H9 (cell line): ENCODE data around the gene CTNNAL1. TPM values are rescaled to one million over a fixed set of nuclear protein-coding genes. Genes with fewer than 3 reads are reported as not detected.

Experiments used
- DNase-seq: peaks from one replicate; pipeline ENCODE4 v3.0.0-alpha.2; 2017
- H2AFZ ChIP-seq: one replicate; pipeline ENCODE4 v1.6.1; 2013; ENCODE audit warnings: mild to moderate bottlenecking, low read length, control low read depth, moderate library complexity
- H2AK5ac ChIP-seq: 2 replicates; pipeline ENCODE4 v1.6.1; 2013; ENCODE audit warnings: low read length, control low read depth, mixed read lengths; ENCODE audit not compliant: insufficient read length
- H2BK120ac ChIP-seq: one replicate; pipeline ENCODE4 v1.6.1; 2013; ENCODE audit warnings: low read depth, mild to moderate bottlenecking, low read length, control low read depth, inconsistent platforms; ENCODE audit not compliant: poor library complexity, severe bottlenecking
- H2BK12ac ChIP-seq: 2 replicates; pipeline ENCODE4 v1.6.1; 2013; ENCODE audit warnings: low read length, control low read depth, mixed read lengths, low read depth; ENCODE audit not compliant: insufficient read length
- H2BK15ac ChIP-seq: 2 replicates; pipeline ENCODE4 v1.6.1; 2013; ENCODE audit warnings: low read depth, low read length, control low read depth
- H2BK20ac ChIP-seq: one replicate; pipeline ENCODE4 v1.6.1; 2013; ENCODE audit warnings: low read depth, mild to moderate bottlenecking, low read length, control low read depth, inconsistent platforms; ENCODE audit not compliant: poor library complexity, severe bottlenecking
- H2BK5ac ChIP-seq: 2 replicates; pipeline ENCODE4 v1.6.1; 2013; ENCODE audit warnings: low read length, control low read depth, mixed read lengths; ENCODE audit not compliant: insufficient read length
- H3K14ac ChIP-seq: 2 replicates; pipeline ENCODE4 v1.6.1; 2013; ENCODE audit warnings: low read length, control low read depth; ENCODE audit not compliant: insufficient read depth
- H3K18ac ChIP-seq: 2 replicates; pipeline ENCODE4 v1.6.1; 2013; ENCODE audit warnings: low read depth, mild to moderate bottlenecking, mixed read lengths, low read length, control low read depth; ENCODE audit not compliant: insufficient read length
- H3K23ac ChIP-seq: 2 replicates; pipeline ENCODE4 v1.6.1; 2013; ENCODE audit warnings: low read length, control low read depth, mixed read lengths, low read depth; ENCODE audit not compliant: insufficient read length
- H3K23me2 ChIP-seq: 2 replicates; pipeline ENCODE4 v1.6.1; 2013; ENCODE audit warnings: low read depth, mild to moderate bottlenecking, mixed read lengths, low read length, control low read depth; ENCODE audit not compliant: insufficient read length, poor library complexity, severe bottlenecking
- H3K27ac ChIP-seq: 2 replicates; pipeline ENCODE4 v1.5.1; 2013; ENCODE audit warnings: low read length, control low read depth, mixed read lengths, low read depth; ENCODE audit not compliant: insufficient read length
- H3K27me3 ChIP-seq: 2 replicates; pipeline ENCODE4 v1.6.1; 2013; ENCODE audit warnings: low read length, control low read depth, inconsistent platforms; ENCODE audit not compliant: insufficient read depth
- H3K4ac ChIP-seq: 2 replicates; pipeline ENCODE4 v1.6.1; 2013; ENCODE audit warnings: low read depth, mild to moderate bottlenecking, control low read depth, inconsistent platforms, low read length, moderate library complexity
- H3K4me1 ChIP-seq: 2 replicates; pipeline ENCODE4 v1.6.1; 2013; ENCODE audit warnings: low read length, control low read depth, inconsistent platforms; ENCODE audit not compliant: insufficient read depth
- H3K4me2 ChIP-seq: 2 replicates; pipeline ENCODE4 v1.6.1; 2013; ENCODE audit warnings: low read length, control low read depth, mixed read lengths; ENCODE audit not compliant: insufficient read length, insufficient read depth
- H3K56ac ChIP-seq: 2 replicates; pipeline ENCODE4 v1.6.1; 2013; ENCODE audit warnings: low read depth, mild to moderate bottlenecking, mixed read lengths, low read length, control low read depth; ENCODE audit not compliant: insufficient read length
- H3K79me1 ChIP-seq: 2 replicates; pipeline ENCODE4 v1.6.1; 2013; ENCODE audit warnings: low read depth, mild to moderate bottlenecking, moderate library complexity, low read length, control low read depth, inconsistent platforms; ENCODE audit not compliant: insufficient read depth, poor library complexity, severe bottlenecking
- H3K79me2 ChIP-seq: 2 replicates; pipeline ENCODE4 v1.6.1; 2013; ENCODE audit warnings: low read length, control low read depth, inconsistent platforms; ENCODE audit not compliant: insufficient read depth
- H3K9ac ChIP-seq: 2 replicates; pipeline ENCODE4 v1.6.1; 2013; ENCODE audit warnings: low read length, control low read depth, mixed read lengths; ENCODE audit not compliant: insufficient read length; ENCODE audit errors: extremely low read depth
- H3K9me3 ChIP-seq: one replicate; pipeline ENCODE4 v1.6.1; 2013; ENCODE audit warnings: low read depth, low read length, inconsistent platforms; ENCODE audit not compliant: control insufficient read depth
- H3T11ph ChIP-seq: one replicate; pipeline ENCODE4 v1.6.1; 2013; ENCODE audit warnings: mild to moderate bottlenecking, low read length, control low read depth, inconsistent platforms
- H4K20me1 ChIP-seq: one replicate; pipeline ENCODE4 v1.6.1; 2013; ENCODE audit not compliant: control insufficient read depth, insufficient read length, insufficient read depth
- H4K5ac ChIP-seq: 2 replicates; pipeline ENCODE4 v1.6.1; 2013; ENCODE audit warnings: low read depth, mild to moderate bottlenecking, mixed read lengths, low read length, control low read depth; ENCODE audit not compliant: insufficient read length
- H4K8ac ChIP-seq: replicated peaks from 2 replicates; pipeline ENCODE4 v1.6.1; 2013; ENCODE audit warnings: low read length, control low read depth, mixed read lengths, low read depth; ENCODE audit not compliant: insufficient read length
- H4K91ac ChIP-seq: 2 replicates; pipeline ENCODE4 v1.6.1; 2013; ENCODE audit warnings: low read depth, mild to moderate bottlenecking, moderate library complexity, mixed read lengths, low read length, control low read depth; ENCODE audit not compliant: insufficient read length
- H3K27ac Mint-ChIP-seq, 3 experiments: 2 replicates in 2 of 3; 3 replicates in 1 of 3; pipeline ENCODE4 v1.8.0; 2020 to 2021; ENCODE audit warnings: mixed read lengths in 3 of 3, mild to moderate bottlenecking in 1 of 3, moderate library complexity in 1 of 3
- H3K27me3 Mint-ChIP-seq: 2 replicates; pipeline ENCODE4 v1.8.0; 2021; ENCODE audit warnings: low read depth, mild to moderate bottlenecking, moderate library complexity, mixed read lengths
- H3K36me3 Mint-ChIP-seq, 3 experiments: 2 replicates in 2 of 3; 3 replicates in 1 of 3; pipeline ENCODE4 v1.8.0; 2020 to 2021; ENCODE audit warnings: low read depth in 3 of 3, mixed read lengths in 3 of 3; ENCODE audit not compliant: insufficient read depth in 1 of 3
- H3K4me1 Mint-ChIP-seq, 2 experiments: 2 replicates each; pipeline ENCODE4 v1.8.0; 2020; ENCODE audit warnings: mixed read lengths in 2 of 2
- H3K4me3 Mint-ChIP-seq, 2 experiments: 2 replicates in 1 of 2; 3 replicates in 1 of 2; pipeline ENCODE4 v1.8.0; 2020 to 2021; ENCODE audit warnings: mild to moderate bottlenecking in 2 of 2, mixed read lengths in 2 of 2, moderate library complexity in 1 of 2
- H3K9me3 Mint-ChIP-seq, 2 experiments: 2 replicates in 1 of 2; 3 replicates in 1 of 2; pipeline ENCODE4 v1.8.0; 2020; ENCODE audit warnings: mild to moderate bottlenecking in 2 of 2, mixed read lengths in 2 of 2, moderate library complexity in 1 of 2
- WGBS: extraction: QIAGEN DNeasy Blood & Tissue Kit; methylation state at CpG from one replicate; pipeline ENCODE4 v1.1.7; 2013; ENCODE audit warnings: missing lambda C conversion rate, low lambda C conversion rate, mixed read lengths; ENCODE audit not compliant: insufficient read length; ENCODE audit errors: extremely low coverage; 5-methylcytosine and 5-hydroxymethylcytosine counted together
- total RNA-seq: library from RNA; stranded (reverse); gene quantifications from 2 replicates; pipeline ENCODE4 v1.2.1, GENCODE V29; 2021
- TF ChIP-seq, protein P1 (sequence below): fragments of 200-600 bp; sonication (generic); conservative IDR thresholded peaks from 3 replicates; pipeline ENCODE4 v1.8.0; 2021; ENCODE audit warnings: antibody characterized with exemption, mild to moderate bottlenecking

The CTNNAL1 gene
- total RNA-seq, 1 experiment from 2014 or later, result 52.9 TPM

DNA sequence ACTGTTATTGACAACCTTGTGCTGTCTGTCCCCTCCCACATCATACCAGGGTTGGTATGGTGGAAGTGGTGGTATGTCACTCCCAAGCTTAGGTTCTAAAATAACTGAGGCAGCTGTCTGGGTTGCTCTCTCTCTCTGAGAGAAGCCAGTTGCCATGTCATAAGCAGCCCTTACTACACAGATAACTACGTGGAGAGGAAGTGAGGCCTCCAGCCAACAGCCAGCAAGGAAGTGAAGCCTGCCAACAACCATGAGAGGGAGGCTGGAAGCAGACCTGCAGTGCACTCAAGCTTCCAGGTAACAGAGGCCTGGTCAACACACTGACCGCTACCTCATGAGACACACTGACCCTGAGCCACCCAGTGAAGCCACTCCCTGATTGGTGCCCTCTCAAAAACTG, 18.6 kb downstream of the CTNNAL1 start:
- no peak overlapping the region for H3K9ac ChIP-seq
- no peak overlapping the region for H3K4me2 ChIP-seq
- no peak overlapping the region for H2BK12ac ChIP-seq
- H3K9me3 ChIP-seq, result no peaks in the 10 kb centered on the region
- H3K14ac ChIP-seq, result no peak overlapping the region
- H3K23ac ChIP-seq, result no peak overlapping the region
- DNase-seq, result no peak
- no peak overlapping the region for H2AK5ac ChIP-seq
- TF ChIP-seq, protein P1, sequence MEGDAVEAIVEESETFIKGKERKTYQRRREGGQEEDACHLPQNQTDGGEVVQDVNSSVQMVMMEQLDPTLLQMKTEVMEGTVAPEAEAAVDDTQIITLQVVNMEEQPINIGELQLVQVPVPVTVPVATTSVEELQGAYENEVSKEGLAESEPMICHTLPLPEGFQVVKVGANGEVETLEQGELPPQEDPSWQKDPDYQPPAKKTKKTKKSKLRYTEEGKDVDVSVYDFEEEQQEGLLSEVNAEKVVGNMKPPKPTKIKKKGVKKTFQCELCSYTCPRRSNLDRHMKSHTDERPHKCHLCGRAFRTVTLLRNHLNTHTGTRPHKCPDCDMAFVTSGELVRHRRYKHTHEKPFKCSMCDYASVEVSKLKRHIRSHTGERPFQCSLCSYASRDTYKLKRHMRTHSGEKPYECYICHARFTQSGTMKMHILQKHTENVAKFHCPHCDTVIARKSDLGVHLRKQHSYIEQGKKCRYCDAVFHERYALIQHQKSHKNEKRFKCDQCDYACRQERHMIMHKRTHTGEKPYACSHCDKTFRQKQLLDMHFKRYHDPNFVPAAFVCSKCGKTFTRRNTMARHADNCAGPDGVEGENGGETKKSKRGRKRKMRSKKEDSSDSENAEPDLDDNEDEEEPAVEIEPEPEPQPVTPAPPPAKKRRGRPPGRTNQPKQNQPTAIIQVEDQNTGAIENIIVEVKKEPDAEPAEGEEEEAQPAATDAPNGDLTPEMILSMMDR, result no peak
- H4K20me1 ChIP-seq, result no peaks in the 10 kb centered on the region
- H3K18ac ChIP-seq, result no peak overlapping the region
- H4K8ac ChIP-seq, result no peak overlapping the region
- no peak overlapping the region for H3K56ac ChIP-seq
- Mint-ChIP-seq H3K27ac (no peak overlapping the region; a peak in 1 of 7 replicates), H3K9me3 (no peaks in the 10 kb centered on the region), H3K27me3 (no peaks in the 10 kb centered on the region), H3K4me1 (no peaks in the 10 kb centered on the region), H3K36me3 (peaks cover 1 to 19% (median 13%) of the 10 kb centered on the region in 3 experiments; a peak in 5 of 7 replicates), H3K4me3 (no peak overlapping the region)
- H3K79me1 ChIP-seq, result peaks cover 5% of the 10 kb centered on the region
- no peak overlapping the region for H2BK20ac ChIP-seq
- H3K79me2 ChIP-seq, result no peaks in the 10 kb centered on the region
- H3K27ac ChIP-seq, result no peak overlapping the region
- H2BK5ac ChIP-seq, result no peak overlapping the region
- no peak overlapping the region for H3T11ph ChIP-seq
- H3K23me2 ChIP-seq, result no peaks in the 10 kb centered on the region
- no peak overlapping the region for H2BK15ac ChIP-seq
- H3K27me3 ChIP-seq, result no peaks in the 10 kb centered on the region
- WGBS, result no CpG with 5 or more reads among the region's 2 CpGs
- H2BK120ac ChIP-seq, result no peak overlapping the region
- H4K91ac ChIP-seq, result no peak overlapping the region
- no peaks in the 10 kb centered on the region for H3K4me1 ChIP-seq
- no peak overlapping the region for H2AFZ ChIP-seq
- no peak overlapping the region for H3K4ac ChIP-seq
- H4K5ac ChIP-seq, result no peak overlapping the region
